Kidney (tissue), 14 donors: ENCODE data around the gene VRK3. TPM values are rescaled to one million over a fixed set of nuclear protein-coding genes. Genes with fewer than 3 reads are reported as not detected.

Experiments used
- DNase-seq, 5 donors: peaks; one replicate each; pipeline ENCODE4 v3.0.0-alpha.2; 2013 to 2020
- FAIRE-seq: peaks from 2 replicates; lab custom pipeline; 2012; peaks lifted over from hg19 to GRCh38; lab: Jason Lieb, UNC
- H3K27ac ChIP-seq, 2 donors: one replicate each; pipeline ENCODE4 v1.7.0; 2013; ENCODE audit warnings: low read depth in 2 of 2, low read length in 2 of 2, inconsistent platforms in 1 of 2
- H3K27me3 ChIP-seq: one replicate; pipeline ENCODE4 v1.7.1; 2013; ENCODE audit warnings: low read length, inconsistent platforms; ENCODE audit not compliant: control insufficient read depth, insufficient read depth
- H3K36me3 ChIP-seq, 3 donors: one replicate each; pipeline versions ENCODE4 v1.7.0 to v1.7.1; 2013; ENCODE audit warnings: low read length in 3 of 3, control low read depth in 1 of 3, inconsistent platforms in 1 of 3; ENCODE audit not compliant: insufficient read depth in 3 of 3, control insufficient read depth in 2 of 3
- H3K4me1 ChIP-seq, 3 donors: one replicate each; pipeline versions ENCODE4 v1.7.0 to v1.7.1; 2013; ENCODE audit warnings: low read length in 3 of 3, inconsistent platforms in 1 of 3, low read depth in 1 of 3; ENCODE audit not compliant: control insufficient read depth in 2 of 3, insufficient read depth in 2 of 3
- H3K4me3 ChIP-seq, 3 donors: one replicate each; pipeline versions ENCODE4 v1.7.0 to v1.8.1; 2013; ENCODE audit warnings: low read length in 3 of 3, control low read depth in 1 of 3, inconsistent platforms in 1 of 3
- H3K9ac ChIP-seq, 3 donors: one replicate each; pipeline versions ENCODE4 v1.7.0 to v1.7.1; 2013; ENCODE audit warnings: low read length in 3 of 3, control low read depth in 1 of 3, inconsistent platforms in 1 of 3
- H3K9me3 ChIP-seq, 3 donors: one replicate each; pipeline versions ENCODE4 v1.7.0 to v1.7.1; 2013; ENCODE audit warnings: low read length in 3 of 3, control low read depth in 1 of 3, inconsistent platforms in 1 of 3; ENCODE audit not compliant: control insufficient read depth in 2 of 3, insufficient read depth in 1 of 3
- intact Hi-C: fragments of 100-400 bp; cut with DNase I; formaldehyde crosslinking; loops from one replicate; pipeline ENCODE4 v1.11.1; 2022
- polyA plus RNA-seq: library from polyadenylated mRNA; stranded (reverse); fragments of 350-450 nt; fragmentation: Illumina TruSeq; extraction: RNeasy Lipid Tissue Mini Kit (QIAGEN cat#74804); gene quantifications from one replicate; pipeline ENCODE4 v1.2.3, GENCODE V29; 2014; ENCODE audit warnings: low read depth, low replicate concordance; ENCODE audit not compliant: insufficient read depth
- total RNA-seq: library from RNA; stranded (reverse); fragmentation: NEBNext Ultra II Directional; extraction: Animal tissue kit (Norgen Biotek cat#: 25700); gene quantifications from one replicate; pipeline ENCODE4 v1.2.1, GENCODE V29; 2021
- TF ChIP-seq, protein P1 (sequence below): IDR thresholded peaks from 3 replicates; pipeline ENCODE4 v1.5.1; 2012; ENCODE audit warnings: mild to moderate bottlenecking, moderate library complexity, borderline replicate concordance; ENCODE audit not compliant: insufficient read depth; ENCODE audit errors: extremely low read depth
- donor health status: control.
- donor health status: control.
- donor health status: control.
- donor health status: control.
- donor health status: control.
- donor health status: DM: yes; HTN: yes; CAD: no.
- donor health status: Normal renal cell carcinoma (clear cell type).

Gene VRK3
- total and polyA plus RNA-seq, 2 donors from 2014 or later, result 53.2 to 69.0 TPM

DNA sequence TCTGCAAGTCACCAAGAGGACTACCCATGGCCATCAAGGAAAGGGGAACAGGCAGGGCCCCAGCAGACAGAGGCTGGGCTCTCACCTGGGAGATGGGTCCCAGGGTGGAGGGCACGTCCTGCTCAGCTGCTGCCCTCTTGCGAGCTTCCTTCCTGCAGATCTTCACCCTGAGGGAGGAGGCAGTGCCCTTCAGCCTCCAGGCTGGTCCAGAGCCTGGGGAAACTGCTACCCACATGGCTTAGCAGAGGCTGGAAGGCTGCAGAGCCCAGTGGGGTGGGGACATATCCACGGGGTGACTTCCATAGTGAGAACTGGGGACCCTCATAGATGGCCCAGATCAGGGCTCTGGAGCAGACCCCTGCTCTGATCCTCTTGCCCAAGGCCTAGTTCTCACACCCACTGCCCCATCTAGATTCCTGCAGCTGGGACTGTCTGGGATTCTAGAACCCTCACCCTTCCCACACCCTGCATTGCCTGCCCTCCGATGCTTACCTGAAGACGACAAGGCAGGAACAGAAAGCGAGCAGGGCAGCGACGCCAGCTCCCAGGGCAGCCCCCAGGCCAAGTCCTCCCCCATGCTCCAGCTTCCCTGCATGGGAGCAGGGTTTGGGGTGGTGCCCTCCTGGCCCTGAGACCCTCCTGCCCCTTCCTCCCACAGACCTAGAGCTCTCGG, 73.2 kb downstream of the VRK3 start:
- no peak overlapping the region for H3K4me3 ChIP-seq
- H3K27me3 ChIP-seq, result no peaks in the 10 kb centered on the region
- no peaks in the 10 kb centered on the region for H3K4me1 ChIP-seq
- FAIRE-seq (no peak), DNase-seq (peak in 1 of 5 donors; percentile 53)
- H3K36me3 ChIP-seq, result no peaks in the 10 kb centered on the region
- TF ChIP-seq, protein P1, sequence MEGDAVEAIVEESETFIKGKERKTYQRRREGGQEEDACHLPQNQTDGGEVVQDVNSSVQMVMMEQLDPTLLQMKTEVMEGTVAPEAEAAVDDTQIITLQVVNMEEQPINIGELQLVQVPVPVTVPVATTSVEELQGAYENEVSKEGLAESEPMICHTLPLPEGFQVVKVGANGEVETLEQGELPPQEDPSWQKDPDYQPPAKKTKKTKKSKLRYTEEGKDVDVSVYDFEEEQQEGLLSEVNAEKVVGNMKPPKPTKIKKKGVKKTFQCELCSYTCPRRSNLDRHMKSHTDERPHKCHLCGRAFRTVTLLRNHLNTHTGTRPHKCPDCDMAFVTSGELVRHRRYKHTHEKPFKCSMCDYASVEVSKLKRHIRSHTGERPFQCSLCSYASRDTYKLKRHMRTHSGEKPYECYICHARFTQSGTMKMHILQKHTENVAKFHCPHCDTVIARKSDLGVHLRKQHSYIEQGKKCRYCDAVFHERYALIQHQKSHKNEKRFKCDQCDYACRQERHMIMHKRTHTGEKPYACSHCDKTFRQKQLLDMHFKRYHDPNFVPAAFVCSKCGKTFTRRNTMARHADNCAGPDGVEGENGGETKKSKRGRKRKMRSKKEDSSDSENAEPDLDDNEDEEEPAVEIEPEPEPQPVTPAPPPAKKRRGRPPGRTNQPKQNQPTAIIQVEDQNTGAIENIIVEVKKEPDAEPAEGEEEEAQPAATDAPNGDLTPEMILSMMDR, result no peak
- H3K9me3 ChIP-seq, result no peaks in the 10 kb centered on the region
- H3K27ac ChIP-seq, result no peak overlapping the region
- H3K9ac ChIP-seq, result no peak overlapping the region
- intact Hi-C loops, result no loop called here

DNA sequence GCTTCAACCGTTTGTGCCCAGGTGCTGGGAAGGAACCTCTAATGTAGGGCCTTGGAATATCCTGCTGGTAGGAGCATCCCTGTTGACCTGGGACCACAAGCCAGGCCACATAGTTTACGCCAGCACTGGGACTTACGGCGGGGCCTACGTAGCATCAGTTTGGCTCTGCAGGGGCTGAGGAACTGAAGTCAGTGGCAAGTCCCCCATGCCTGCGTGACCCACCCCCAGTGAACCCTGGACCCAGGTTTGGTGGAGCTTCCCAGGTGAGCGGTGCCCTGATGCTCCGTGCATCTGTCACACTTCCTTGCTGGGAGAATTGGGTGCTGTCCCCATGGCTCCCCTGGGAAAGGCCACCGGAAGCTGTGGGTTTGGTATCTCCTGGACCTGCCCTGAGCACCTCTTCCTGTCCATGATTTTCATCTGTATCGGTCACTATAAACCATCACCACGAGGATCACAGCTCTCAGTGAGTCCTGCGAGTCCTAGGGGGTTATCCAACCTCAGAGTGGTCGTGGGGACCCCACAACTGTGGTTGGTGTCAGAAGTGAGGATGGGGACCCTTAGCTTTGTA, 74.1 kb downstream of the VRK3 start:
- no peak for FAIRE-seq
- TF ChIP-seq, protein P1, result no peak
- H3K4me3 ChIP-seq, result no peak overlapping the region
- DNase-seq, result peak in 1 of 5 donors; percentile 49
- no peaks in the 10 kb centered on the region for H3K36me3 ChIP-seq
- no peaks in the 10 kb centered on the region for H3K9me3 ChIP-seq
- no peak overlapping the region for H3K27ac ChIP-seq
- no peaks in the 10 kb centered on the region for H3K4me1 ChIP-seq
- H3K9ac ChIP-seq, result no peak overlapping the region
- intact Hi-C loops, result no loop called here
- no peaks in the 10 kb centered on the region for H3K27me3 ChIP-seq

DNA sequence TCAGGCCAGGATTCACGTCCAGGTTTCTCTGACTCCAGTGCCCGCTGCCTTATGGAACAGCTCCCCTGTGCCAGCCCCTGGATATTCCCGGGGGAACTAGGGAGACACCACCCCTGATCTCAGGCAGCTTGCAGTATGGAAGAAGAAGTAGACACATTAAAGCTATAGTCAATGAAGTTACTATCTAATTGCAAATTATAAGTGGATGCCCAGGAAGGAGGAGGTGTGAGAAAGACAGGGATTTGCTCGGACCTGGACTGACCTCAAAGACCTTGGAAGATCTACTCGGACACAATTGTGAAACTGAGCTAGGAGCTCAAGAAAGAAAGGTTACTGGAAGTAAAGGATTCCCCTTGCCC, 74.6 kb downstream of the VRK3 start:
- DNase-seq, result peak in 1 of 5 donors; percentile 12
- no peaks in the 10 kb centered on the region for H3K27me3 ChIP-seq
- no peak overlapping the region for H3K9ac ChIP-seq
- H3K36me3 ChIP-seq, result no peaks in the 10 kb centered on the region
- TF ChIP-seq, protein P1, result no peak
- H3K4me1 ChIP-seq, result no peaks in the 10 kb centered on the region
- intact Hi-C loops, result no loop called here
- no peak for FAIRE-seq
- no peak overlapping the region for H3K27ac ChIP-seq
- H3K4me3 ChIP-seq, result no peak overlapping the region
- H3K9me3 ChIP-seq, result no peaks in the 10 kb centered on the region
